ENCODE results near the gene BAIAP3.

The BAIAP3 gene

GRCh38 chr16:1395444-1396031 lies 62.1 kb downstream of the BAIAP3 start:
- DNase-seq = no peak

GRCh38 chr16:1397779-1398178 lies 64.3 kb downstream of the BAIAP3 start:
- DNase-seq = no peak

GRCh38 chr16:1398351-1398750 lies 64.9 kb downstream of the BAIAP3 start:
- no peak for DNase-seq
